ENCODE data around the gene TMEM208.

The TMEM208 gene

GRCh38 chr16:67255553-67256221 lies 28.8 kb downstream of the TMEM208 start:
- H3K27ac Mint-ChIP-seq = no peak overlapping the region
- DNase-seq (no peak), ATAC-seq (no peak)
- H3K36me3 Mint-ChIP-seq (ENCODE audit: low read depth) = peaks cover 5% of the 10 kb centered on the region
- no peak overlapping the region for H3K4me3 Mint-ChIP-seq
- no peaks in the 10 kb centered on the region for H3K4me1 Mint-ChIP-seq
- no peaks in the 10 kb centered on the region for H3K9me3 Mint-ChIP-seq
- H3K27me3 Mint-ChIP-seq = peaks cover 3% of the 10 kb centered on the region

GRCh38 chr16:67256701-67257230 lies 29.8 kb downstream of the TMEM208 start:
- ATAC-seq (no peak), DNase-seq (no peak)
- no peaks in the 10 kb centered on the region for H3K4me1 Mint-ChIP-seq
- H3K27ac Mint-ChIP-seq = no peak overlapping the region
- no peak overlapping the region for H3K4me3 Mint-ChIP-seq
- H3K9me3 Mint-ChIP-seq = no peaks in the 10 kb centered on the region
- peaks cover 5% of the 10 kb centered on the region for H3K36me3 Mint-ChIP-seq (ENCODE audit: low read depth)
- peaks cover 3% of the 10 kb centered on the region for H3K27me3 Mint-ChIP-seq

GRCh38 chr16:67257486-67258160 lies 30.7 kb downstream of the TMEM208 start:
- no peak for ATAC-seq
- no peak overlapping the region for H3K4me3 Mint-ChIP-seq
- H3K9me3 Mint-ChIP-seq = no peaks in the 10 kb centered on the region
- no peak overlapping the region for H3K27ac Mint-ChIP-seq
- peaks cover 3% of the 10 kb centered on the region for H3K27me3 Mint-ChIP-seq
- H3K4me1 Mint-ChIP-seq = no peaks in the 10 kb centered on the region
- no peak for DNase-seq
- H3K36me3 Mint-ChIP-seq (ENCODE audit: low read depth) = peaks cover 5% of the 10 kb centered on the region

GRCh38 chr16:67258161-67258835 lies 31.4 kb downstream of the TMEM208 start:
- Mint-ChIP-seq H3K27me3 (peaks cover 3% of the 10 kb centered on the region), H3K4me3 (no peak overlapping the region), H3K36me3 (ENCODE audit: low read depth) (peaks cover 5% of the 10 kb centered on the region), H3K27ac (no peak overlapping the region), H3K9me3 (no peaks in the 10 kb centered on the region), H3K4me1 (no peaks in the 10 kb centered on the region)
- no peak for DNase-seq
- ATAC-seq = no peak

GRCh38 chr16:67259705-67260104 lies 32.8 kb downstream of the TMEM208 start:
- DNase-seq = no peak
- H3K9me3 Mint-ChIP-seq = no peaks in the 10 kb centered on the region
- H3K27me3 Mint-ChIP-seq = peaks cover 3% of the 10 kb centered on the region
- peaks cover 5% of the 10 kb centered on the region for H3K36me3 Mint-ChIP-seq (ENCODE audit: low read depth)
- no peaks in the 10 kb centered on the region for H3K4me1 Mint-ChIP-seq
- H3K4me3 Mint-ChIP-seq = no peak overlapping the region
- no peak overlapping the region for H3K27ac Mint-ChIP-seq
- ATAC-seq = no peak

GRCh38 chr16:67260426-67261063 lies 33.6 kb downstream of the TMEM208 start:
- DNase-seq = no peak
- H3K27ac Mint-ChIP-seq = no peak overlapping the region
- H3K4me3 Mint-ChIP-seq = no peak overlapping the region
- H3K4me1 Mint-ChIP-seq = no peaks in the 10 kb centered on the region
- ATAC-seq = no peak
- peaks cover 5% of the 10 kb centered on the region for H3K36me3 Mint-ChIP-seq (ENCODE audit: low read depth)
- H3K27me3 Mint-ChIP-seq = peaks cover 3% of the 10 kb centered on the region
- H3K9me3 Mint-ChIP-seq = no peaks in the 10 kb centered on the region

- no peak overlapping the region for H3K4me3 Mint-ChIP-seq
- ATAC-seq = no peak
- H3K9me3 Mint-ChIP-seq = no peaks in the 10 kb centered on the region
- no peak for DNase-seq
- no peak overlapping the region for H3K27ac Mint-ChIP-seq
- no peaks in the 10 kb centered on the region for H3K27me3 Mint-ChIP-seq
- no peaks in the 10 kb centered on the region for H3K4me1 Mint-ChIP-seq
- H3K36me3 Mint-ChIP-seq (ENCODE audit: low read depth) = no peaks in the 10 kb centered on the region
Measured at GRCh38 chr16:67263201-67263600, 36.3 kb downstream of the TMEM208 start.

- no peak overlapping the region for H3K27ac Mint-ChIP-seq
- no peaks in the 10 kb centered on the region for H3K27me3 Mint-ChIP-seq
- H3K36me3 Mint-ChIP-seq (ENCODE audit: low read depth) = no peaks in the 10 kb centered on the region
- ATAC-seq = no peak
- no peak for DNase-seq
- H3K4me3 Mint-ChIP-seq = no peak overlapping the region
- no peaks in the 10 kb centered on the region for H3K9me3 Mint-ChIP-seq
- no peaks in the 10 kb centered on the region for H3K4me1 Mint-ChIP-seq
Measured at GRCh38 chr16:67264277-67264676, 37.3 kb downstream of the TMEM208 start.

GRCh38 chr16:67264866-67265265 lies 37.9 kb downstream of the TMEM208 start:
- no peaks in the 10 kb centered on the region for H3K4me1 Mint-ChIP-seq

GRCh38 chr16:67265834-67266233 lies 38.9 kb downstream of the TMEM208 start:
- Mint-ChIP-seq H3K9me3 (no peaks in the 10 kb centered on the region), H3K27ac (no peak overlapping the region), H3K4me1 (no peaks in the 10 kb centered on the region), H3K36me3 (ENCODE audit: low read depth) (no peaks in the 10 kb centered on the region), H3K27me3 (no peaks in the 10 kb centered on the region), H3K4me3 (no peak overlapping the region)
- DNase-seq = no peak
- ATAC-seq = no peak

More at GRCh38 chr16:67264866-67265265, 37.9 kb downstream of the TMEM208 start:
- DNase-seq = no peak
- Mint-ChIP-seq H3K9me3 (no peaks in the 10 kb centered on the region), H3K4me3 (no peak overlapping the region), H3K27ac (no peak overlapping the region), H3K36me3 (ENCODE audit: low read depth) (no peaks in the 10 kb centered on the region), H3K27me3 (no peaks in the 10 kb centered on the region)
- no peak for ATAC-seq

GRCh38 chr16:67268136-67268579 lies 41.2 kb downstream of the TMEM208 start:
- Mint-ChIP-seq H3K9me3 (no peaks in the 10 kb centered on the region), H3K4me3 (no peak overlapping the region), H3K4me1 (no peaks in the 10 kb centered on the region), H3K27me3 (no peaks in the 10 kb centered on the region), H3K27ac (no peak overlapping the region), H3K36me3 (ENCODE audit: low read depth) (no peaks in the 10 kb centered on the region)
- no peak for DNase-seq
- no peak for ATAC-seq

GRCh38 chr16:67269766-67270165 lies 42.8 kb downstream of the TMEM208 start:
- ATAC-seq = no peak
- no peaks in the 10 kb centered on the region for H3K4me1 Mint-ChIP-seq
- no peak overlapping the region for H3K27ac Mint-ChIP-seq
- H3K27me3 Mint-ChIP-seq = no peaks in the 10 kb centered on the region
- H3K4me3 Mint-ChIP-seq = no peak overlapping the region
- H3K9me3 Mint-ChIP-seq = no peaks in the 10 kb centered on the region
- no peaks in the 10 kb centered on the region for H3K36me3 Mint-ChIP-seq (ENCODE audit: low read depth)
- DNase-seq = no peak

GRCh38 chr16:67270931-67271338 lies 44.0 kb downstream of the TMEM208 start:
- no peak overlapping the region for H3K4me3 Mint-ChIP-seq
- peaks cover 4% of the 10 kb centered on the region for H3K36me3 Mint-ChIP-seq (ENCODE audit: low read depth)
- DNase-seq (no peak), ATAC-seq (no peak)
- no peaks in the 10 kb centered on the region for H3K9me3 Mint-ChIP-seq
- peaks cover 3% of the 10 kb centered on the region for H3K4me1 Mint-ChIP-seq
- no peak overlapping the region for H3K27ac Mint-ChIP-seq
- no peaks in the 10 kb centered on the region for H3K27me3 Mint-ChIP-seq

- no peak overlapping the region for H3K4me3 Mint-ChIP-seq
- H3K27me3 Mint-ChIP-seq = no peaks in the 10 kb centered on the region
- H3K27ac Mint-ChIP-seq = no peak overlapping the region
- ATAC-seq = no peak
- peaks cover 7% of the 10 kb centered on the region for H3K4me1 Mint-ChIP-seq
- no peak for DNase-seq
- peaks cover 9% of the 10 kb centered on the region for H3K36me3 Mint-ChIP-seq (ENCODE audit: low read depth)
- H3K9me3 Mint-ChIP-seq = no peaks in the 10 kb centered on the region
Measured at GRCh38 chr16:67271446-67271845, 44.5 kb downstream of the TMEM208 start.
